GM12892 (cell line): Measurements from ENCODE around the gene RAB6C.
"Not testable (repeated sequence)": the region's sequence is repeated elsewhere in the genome, so short reads cannot be mapped to it uniquely, and the experiment has no call there.

Experiments used
- POLR2A ChIP-seq: IDR thresholded peaks from 2 replicates; pipeline ENCODE4 v1.6.1; 2011; ENCODE audit warnings: low read depth, low read length, control low read depth
- POLR2AphosphoS5 ChIP-seq: IDR thresholded peaks from 2 replicates; pipeline ENCODE4 v1.6.1; 2011; ENCODE audit warnings: low read depth, low read length, control low read depth
- TAF1 ChIP-seq: IDR thresholded peaks from 2 replicates; pipeline ENCODE4 v1.6.1; 2011; ENCODE audit warnings: low read depth, mild to moderate bottlenecking, control low read depth, low read length, borderline replicate concordance

GRCh38 chr2:129933387-129933786 lies 46.1 kb upstream of the RAB6C start:
- not testable (repeated sequence) for TF ChIP-seq POLR2A, POLR2AphosphoS5, TAF1
